HG02642 (cell line): ENCODE data around the gene XRCC3.

Experiments
- ATAC-seq: cut with Tn5 transposase; IDR thresholded peaks from one replicate; pipeline ENCODE4 v1.9.1; 2021; ENCODE audit warnings: mild to moderate bottlenecking; ENCODE audit not compliant: unreplicated experiment, poor library complexity

XRCC3 gene

GRCh38 chr14:103708750-103709187 is 6.5 kb downstream of the XRCC3 start:
- ATAC-seq = no peak

DNA sequence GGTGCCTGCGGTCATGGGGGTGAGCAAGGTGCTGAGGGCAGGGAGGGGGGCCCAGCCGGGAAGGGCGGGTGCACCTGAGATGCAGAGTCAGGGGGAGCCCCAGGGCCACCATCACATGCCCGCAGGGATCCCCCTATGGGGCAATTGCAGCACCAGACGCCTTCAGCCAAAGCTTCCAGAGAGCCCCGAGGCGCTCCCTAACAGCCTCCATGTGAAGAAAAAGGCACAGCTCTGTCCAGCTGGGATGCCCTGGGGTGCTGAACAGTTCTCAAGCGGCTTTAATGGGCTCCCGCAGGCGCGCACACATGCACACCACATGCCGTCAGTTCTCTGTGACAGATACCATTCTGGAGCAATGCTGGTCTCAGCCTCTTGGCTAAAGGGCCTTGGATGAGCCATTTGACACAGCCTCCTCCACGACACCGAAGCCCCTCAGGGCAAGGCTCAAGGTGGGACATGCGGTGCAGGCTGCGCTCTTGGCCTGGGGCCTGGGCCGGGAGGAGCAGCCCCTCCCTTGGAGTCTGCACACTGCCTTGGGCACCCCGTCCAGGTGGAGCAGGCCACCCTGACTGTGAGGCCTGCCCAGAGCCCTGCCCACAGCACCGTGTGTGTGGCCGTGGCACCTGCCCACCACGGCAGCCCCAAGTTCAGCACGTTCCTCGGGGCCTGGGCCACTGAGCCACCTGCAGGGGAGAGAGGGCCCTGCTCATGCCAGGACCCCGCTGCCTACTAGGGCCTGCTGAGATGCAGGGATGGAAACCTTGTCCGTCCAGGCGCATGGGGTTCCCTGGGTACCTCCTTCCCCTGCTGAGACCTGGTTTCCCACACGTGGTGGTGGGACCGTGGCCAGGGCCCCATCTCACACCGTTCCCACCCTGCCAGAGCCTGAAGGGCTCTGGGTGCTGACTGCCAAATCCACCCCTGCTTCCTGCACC is 7.7 kb downstream of the XRCC3 start:
- ATAC-seq = no peak

DNA sequence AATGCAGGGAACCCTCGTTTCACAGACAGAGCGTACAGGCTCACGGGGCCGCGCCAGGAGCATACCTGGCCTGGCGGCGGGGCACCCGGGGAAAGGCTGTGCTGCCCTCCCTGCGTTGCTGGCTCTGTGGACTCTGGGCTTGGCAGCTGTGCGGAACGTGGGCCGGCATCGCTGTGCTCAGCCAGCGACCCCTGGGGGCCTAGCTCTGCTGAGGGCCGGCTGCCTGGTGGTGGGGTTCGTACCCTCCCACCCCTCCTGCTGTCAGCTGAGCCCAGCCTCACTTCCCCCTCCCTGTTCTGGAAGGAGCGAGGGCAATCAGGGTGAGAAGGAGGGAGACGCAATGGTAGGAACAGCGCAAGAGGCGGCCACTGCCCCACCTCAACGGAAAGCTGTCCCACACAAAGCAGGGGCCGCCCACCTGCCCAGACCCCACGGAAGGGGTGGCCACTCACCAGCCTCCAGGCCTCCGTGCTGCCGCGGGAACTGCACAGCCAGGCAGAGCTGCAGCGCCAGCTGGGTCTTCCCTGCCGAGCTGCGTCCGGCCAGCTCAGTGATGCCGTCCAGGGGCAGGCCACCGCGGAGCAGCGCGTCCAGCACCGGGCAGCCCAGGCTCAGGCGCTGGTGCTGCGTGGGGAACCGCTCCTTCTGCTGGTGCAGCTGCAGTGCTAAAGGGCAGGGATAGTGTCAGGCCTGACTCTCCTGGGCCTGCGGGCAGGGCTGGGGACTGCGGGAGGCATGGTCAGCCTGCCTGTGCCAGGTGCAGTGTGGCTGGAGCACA is 8.5 kb downstream of the XRCC3 start:
- ATAC-seq = no peak

DNA sequence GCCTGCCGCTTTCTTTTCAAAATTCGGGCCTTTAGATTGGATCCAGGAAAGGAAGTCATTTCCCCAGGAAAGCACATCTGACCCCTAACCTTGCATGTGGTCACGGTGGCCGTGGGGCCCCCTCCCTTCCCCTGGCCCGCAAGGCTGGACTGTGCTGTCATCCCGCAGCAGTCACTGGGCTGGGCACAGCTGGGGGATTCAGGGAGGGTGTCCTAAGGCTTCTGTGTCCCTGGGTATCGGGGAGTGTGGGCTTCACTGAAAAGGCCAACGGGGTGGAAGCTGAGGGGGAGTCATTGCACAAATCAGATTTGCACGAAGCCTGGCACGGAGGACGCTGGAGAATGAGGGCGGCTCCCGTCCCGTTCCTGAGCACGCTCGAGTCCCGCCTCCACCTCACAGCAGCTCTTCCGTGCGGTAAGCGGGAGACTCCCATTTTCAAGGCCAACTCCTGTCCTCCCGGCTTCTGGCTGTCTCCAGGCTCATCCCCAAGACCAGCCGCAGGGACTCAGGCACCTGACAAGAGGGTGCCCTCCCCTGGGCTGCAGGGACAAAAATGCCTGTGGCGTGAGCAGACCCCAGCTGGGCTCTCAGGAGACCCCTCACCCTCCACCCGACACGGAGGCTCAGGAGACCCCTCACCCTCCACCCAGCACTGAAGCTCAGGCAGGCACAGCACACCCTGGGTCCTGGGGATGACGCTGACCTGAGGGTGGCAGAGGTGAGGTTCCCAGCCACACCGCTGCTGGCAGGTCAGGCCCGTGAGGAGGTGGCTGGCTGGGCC is 9.6 kb downstream of the XRCC3 start:
- no peak for ATAC-seq

- no peak for ATAC-seq
Observed at GRCh38 chr14:103705118-103705503, 10.1 kb downstream of the XRCC3 start.

- ATAC-seq = no peak
Observed at GRCh38 chr14:103704708-103705107, 10.5 kb downstream of the XRCC3 start.

- no peak for ATAC-seq
Observed at GRCh38 chr14:103703433-103704385, 11.5 kb downstream of the XRCC3 start.

- ATAC-seq = no peak
Observed at GRCh38 chr14:103702497-103703432, 12.5 kb downstream of the XRCC3 start.

GRCh38 chr14:103702095-103702494 is 13.2 kb downstream of the XRCC3 start:
- ATAC-seq = no peak

- no peak for ATAC-seq
Observed at GRCh38 chr14:103700753-103701490, 14.3 kb downstream of the XRCC3 start.

DNA sequence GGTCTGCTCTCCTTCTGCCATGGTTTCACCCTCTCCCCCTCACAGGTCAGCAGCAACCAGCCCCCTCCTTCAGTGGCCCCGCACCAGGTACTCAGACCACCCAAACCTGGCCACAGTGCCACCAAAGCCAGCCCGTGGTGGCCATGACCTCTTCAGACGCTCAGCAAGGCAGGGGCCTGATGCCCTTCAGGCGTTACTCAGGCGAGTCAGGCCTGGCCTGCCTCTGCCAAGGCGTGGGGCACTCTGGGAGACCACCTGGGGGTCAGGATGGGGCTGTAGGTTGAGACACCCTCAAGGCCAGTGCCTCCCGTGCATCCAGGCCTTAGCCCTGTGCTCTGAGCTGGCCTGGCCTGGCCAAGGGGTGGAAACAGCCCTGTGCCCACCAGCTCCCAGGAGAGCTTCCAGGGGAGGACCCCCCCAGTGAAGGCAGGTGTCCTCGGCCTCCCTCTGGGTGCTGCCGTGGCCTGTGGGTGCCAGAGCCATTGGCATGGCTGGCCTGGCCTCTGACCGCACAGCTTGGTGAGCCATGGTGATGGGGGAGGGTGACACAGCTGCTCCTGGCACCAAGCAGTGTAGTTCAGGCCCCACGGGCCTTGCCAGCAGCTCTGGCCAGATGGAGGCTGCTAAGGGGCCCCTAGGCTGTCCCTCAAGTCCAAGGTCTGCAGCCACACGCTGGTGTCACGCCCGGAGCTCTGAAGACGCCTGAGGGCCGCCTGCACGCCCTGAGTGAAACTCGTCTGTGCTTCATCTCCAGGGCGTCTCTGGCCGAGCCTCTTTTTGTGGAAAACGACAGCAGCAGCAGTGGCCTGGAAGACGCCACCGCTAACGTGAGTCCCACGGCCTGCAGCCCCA is 15.1 kb downstream of the XRCC3 start:
- ATAC-seq = no peak

- ATAC-seq = no peak
Observed at GRCh38 chr14:103699261-103699661, 16.0 kb downstream of the XRCC3 start.

DNA sequence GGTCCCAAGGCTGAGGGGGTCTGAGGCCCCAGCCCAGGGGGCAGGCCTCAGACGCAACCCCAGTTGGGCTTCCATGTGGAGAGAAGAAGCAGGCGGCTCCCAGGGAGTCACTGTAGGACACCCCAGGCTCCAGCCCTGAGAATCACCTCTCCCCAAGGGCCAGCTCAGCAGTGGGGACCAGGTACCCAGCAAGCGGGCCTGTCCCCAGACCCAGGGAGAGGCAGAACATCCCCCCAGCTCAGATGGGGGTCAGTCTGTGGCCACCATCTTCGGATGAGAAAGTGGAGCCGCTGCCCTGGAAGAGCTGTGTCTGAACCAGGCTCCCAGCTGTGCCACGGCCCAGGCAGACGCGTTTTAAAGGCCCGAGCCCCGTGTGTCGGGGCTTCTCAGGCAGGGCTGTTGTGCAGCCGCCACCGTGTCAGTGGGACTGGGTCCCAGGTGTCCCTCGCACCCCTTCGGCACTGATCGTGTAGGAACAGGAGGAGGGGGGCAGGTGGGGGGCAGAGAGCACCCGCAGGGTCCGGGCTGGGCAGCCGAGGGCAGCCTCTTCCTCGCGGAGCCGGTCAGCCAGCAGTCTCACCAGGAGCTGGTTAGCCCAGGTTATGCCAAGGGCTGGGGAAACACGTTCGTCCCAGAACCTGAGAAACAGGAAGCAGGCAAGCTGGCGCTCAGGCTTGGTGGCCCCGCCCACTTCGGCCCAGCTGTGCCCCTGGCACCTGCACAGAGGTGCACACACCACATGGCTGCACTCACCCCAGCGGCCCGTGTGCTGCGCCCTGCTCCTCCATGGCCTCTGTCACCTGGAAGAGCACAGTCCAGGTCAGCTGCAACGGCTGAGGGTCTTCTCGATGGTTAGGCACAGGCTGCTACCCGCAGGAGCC is 16.6 kb downstream of the XRCC3 start:
- no peak for ATAC-seq

GRCh38 chr14:103697603-103698379 is 17.5 kb downstream of the XRCC3 start:
- ATAC-seq = no peak

- no peak for ATAC-seq
Observed at GRCh38 chr14:103697206-103697602, 18.0 kb downstream of the XRCC3 start.
